ENCODE data around the gene TCAF1.

- no peak for TF ChIP-seq GABPA (IDR thresholded peaks at IDR 0.05 in 1 of 2, conservative IDR thresholded peaks at IDR 0.05 in 1 of 2)
- no peak for TF ChIP-seq YY1 (IDR thresholded peaks at IDR 0.05)
- no peak for TF ChIP-seq CTCF (IDR thresholded peaks at IDR 0.05; ENCODE audit: low read depth, low read length, missing input control)
- no peak for TF ChIP-seq EGR1 (IDR thresholded peaks at IDR 0.05; ENCODE audit: low read depth in 2 of 2)
- no peak for TF ChIP-seq JUND (IDR thresholded peaks at IDR 0.05)
- no peak for TF ChIP-seq REST (IDR thresholded peaks at IDR 0.05)
- TF ChIP-seq MAX (IDR thresholded peaks at IDR 0.05) = no peak
- no peak for TF ChIP-seq RAD21 (IDR thresholded peaks at IDR 0.05)
- no peak for TF ChIP-seq ZBTB33 (IDR thresholded peaks at IDR 0.05)
- TF ChIP-seq SP1 (IDR thresholded peaks at IDR 0.05) = no peak
- TF ChIP-seq TAF1 (conservative IDR thresholded peaks at IDR 0.05) = no peak
- no peak for TF ChIP-seq ATF3 (IDR thresholded peaks at IDR 0.05)
- no peak for TF ChIP-seq HNF4G (IDR thresholded peaks at IDR 0.05)
Observed at GRCh38 chr7:143884969-143885559, 16.9 kb downstream of the TCAF1 start.

Data from liver (tissue), 3 donors.